Lower lobe of right lung (tissue), 2 donors: Measurements from ENCODE around the gene MICAL2. TPM values are rescaled to one million over a fixed set of nuclear protein-coding genes. Genes with fewer than 3 reads are reported as not detected.

ENCODE experiments used
- ATAC-seq, 2 donors: fragments of 200-7000 bp; cut with Tn5 transposase; one replicate each; pipeline ENCODE4 v1.9.1; 2020 to 2022; ENCODE audit warnings: mild to moderate bottlenecking in 2 of 2, moderate library complexity in 2 of 2
- DNase-seq: peaks from one replicate; pipeline ENCODE4 v3.0.0-alpha.2; 2020
- H3K27ac ChIP-seq: fragments of 200-600 bp; one replicate; pipeline ENCODE4 v1.8.0; 2022
- H3K27me3 ChIP-seq: fragments of 200-600 bp; one replicate; pipeline ENCODE4 v1.8.0; 2022; ENCODE audit warnings: low read depth
- H3K36me3 ChIP-seq: fragments of 200-600 bp; one replicate; pipeline ENCODE4 v1.8.0; 2022; ENCODE audit warnings: mild to moderate bottlenecking
- H3K4me1 ChIP-seq: fragments of 200-600 bp; one replicate; pipeline ENCODE4 v1.8.0; 2022
- H3K4me3 ChIP-seq: fragments of 200-600 bp; one replicate; pipeline ENCODE4 v1.8.0; 2022; ENCODE audit warnings: mild to moderate bottlenecking
- H3K9me3 ChIP-seq: fragments of 200-600 bp; one replicate; pipeline ENCODE4 v1.8.0; 2022
- CTCF ChIP-seq: fragments of 200-600 bp; IDR thresholded peaks from one replicate; pipeline ENCODE4 v1.8.0; 2022; ENCODE audit warnings: antibody characterized with exemption, mild to moderate bottlenecking
- intact Hi-C: fragments of 100-400 bp; cut with DNase I; formaldehyde crosslinking; loops from one replicate; pipeline ENCODE4 v1.11.0; 2022
- total RNA-seq: library from RNA; stranded (reverse); fragmentation: NEBNext Ultra II Directional; extraction: Animal tissue kit (Norgen Biotek cat#: 25700); gene quantifications from one replicate; pipeline ENCODE4 v1.2.1, GENCODE V29; 2021
- donor health status: DM: no; HTN: yes; CAD: no; lungs with severe emphysema.

The MICAL2 gene
- total RNA-seq, 1 donor from 2014 or later, result 127 TPM

GRCh38 chr11:12131943-12132789, 21.8 kb downstream of the MICAL2 start:
- no peak for TF ChIP-seq CTCF
- peaks cover 59% of the 10 kb centered on the region for H3K4me1 ChIP-seq
- intact Hi-C loops, result no loop called here
- ATAC-seq (no peak), DNase-seq (no peak)
- no peak overlapping the region for H3K4me3 ChIP-seq
- no peaks in the 10 kb centered on the region for H3K36me3 ChIP-seq
- no peaks in the 10 kb centered on the region for H3K27me3 ChIP-seq
- peak overlapping the region; percentile 15 for H3K27ac ChIP-seq
- no peaks in the 10 kb centered on the region for H3K9me3 ChIP-seq

- Histone ChIP-seq H3K4me1 (peaks cover 64% of the 10 kb centered on the region), H3K9me3 (no peaks in the 10 kb centered on the region), H3K27me3 (no peaks in the 10 kb centered on the region), H3K4me3 (no peak overlapping the region), H3K36me3 (no peaks in the 10 kb centered on the region), H3K27ac (no peak overlapping the region)
- DNase-seq, result no peak
- no peak for TF ChIP-seq CTCF
- intact Hi-C loops, result no loop called here
- no peak for ATAC-seq
Observed at GRCh38 chr11:12132790-12133145, 22.4 kb downstream of the MICAL2 start.

GRCh38 chr11:12133547-12134235, 23.3 kb downstream of the MICAL2 start:
- no peaks in the 10 kb centered on the region for H3K9me3 ChIP-seq
- no peak for DNase-seq
- H3K4me1 ChIP-seq, result peaks cover 66% of the 10 kb centered on the region
- H3K27me3 ChIP-seq, result no peaks in the 10 kb centered on the region
- intact Hi-C loops, result no loop called here
- H3K36me3 ChIP-seq, result peaks cover 4% of the 10 kb centered on the region
- no peak for ATAC-seq
- H3K27ac ChIP-seq, result no peak overlapping the region
- H3K4me3 ChIP-seq, result no peak overlapping the region
- no peak for TF ChIP-seq CTCF

- H3K4me3 ChIP-seq, result no peak overlapping the region
- no peaks in the 10 kb centered on the region for H3K27me3 ChIP-seq
- no peaks in the 10 kb centered on the region for H3K9me3 ChIP-seq
- peak; percentile 76 for DNase-seq
- peaks cover 4% of the 10 kb centered on the region for H3K36me3 ChIP-seq
- H3K4me1 ChIP-seq, result peaks cover 68% of the 10 kb centered on the region
- no peak for TF ChIP-seq CTCF
- peak; percentile 29 to 59 for ATAC-seq
- intact Hi-C loops, result no loop called here
- H3K27ac ChIP-seq, result no peak overlapping the region
Observed at GRCh38 chr11:12134236-12134585, 23.8 kb downstream of the MICAL2 start.

- H3K4me3 ChIP-seq, result no peak overlapping the region
- intact Hi-C loops, result no loop called here
- H3K4me1 ChIP-seq, result peaks cover 74% of the 10 kb centered on the region
- H3K9me3 ChIP-seq, result no peaks in the 10 kb centered on the region
- H3K36me3 ChIP-seq, result peaks cover 4% of the 10 kb centered on the region
- H3K27ac ChIP-seq, result no peak overlapping the region
- ATAC-seq, result no peak
- no peak for TF ChIP-seq CTCF
- H3K27me3 ChIP-seq, result no peaks in the 10 kb centered on the region
- no peak for DNase-seq
Observed at GRCh38 chr11:12135185-12135584, 24.8 kb downstream of the MICAL2 start.
